Measurements from ENCODE around the gene KRT78. TPM values are rescaled to one million over a fixed set of nuclear protein-coding genes. Genes with fewer than 3 reads are reported as not detected.

KRT78 gene
- total RNA-seq, 1 donor from 2014 or later: 89.1 TPM

DNA sequence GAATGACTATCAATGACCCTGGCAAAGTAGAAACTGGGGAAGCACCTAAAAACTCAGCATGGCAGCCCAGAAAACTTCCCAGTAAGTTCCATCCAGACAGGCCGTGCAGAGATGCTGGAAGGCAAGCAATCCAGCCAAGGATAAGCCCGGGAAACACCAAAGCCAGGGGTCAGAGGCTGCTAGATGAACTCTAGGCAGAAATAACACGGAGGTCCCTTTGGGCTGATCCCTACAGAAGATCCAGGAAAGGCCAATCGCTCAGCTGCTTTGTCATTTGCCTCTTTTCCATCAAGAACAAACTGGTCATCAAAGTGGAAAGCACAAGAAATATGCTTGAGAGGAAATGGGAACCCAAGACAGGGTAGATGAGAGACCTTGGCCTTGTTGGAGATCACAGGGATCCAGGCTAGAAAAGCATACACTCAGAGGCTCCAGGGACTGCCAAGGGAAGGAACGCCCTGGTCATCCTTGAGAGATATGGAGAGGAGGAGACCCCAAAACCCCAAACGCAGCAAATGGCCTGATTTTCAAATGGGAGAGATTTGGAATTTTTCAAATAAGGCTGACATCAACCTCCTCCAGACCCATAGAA, 21.2 kb downstream of the KRT78 start:
- Histone ChIP-seq H3K9me3 (no peaks in the 10 kb centered on the region), H3K27me3 (no peaks in the 10 kb centered on the region), H3K4me3 (no peak overlapping the region), H3K36me3 (no peaks in the 10 kb centered on the region), H3K4me1 (no peaks in the 10 kb centered on the region), H3K27ac (no peak overlapping the region)
- DNase-seq (ENCODE audit: extremely low spot score in 2 of 2): no peak
- intact Hi-C loops (cut with DNase I): no loop called here
- TF ChIP-seq, protein P1, sequence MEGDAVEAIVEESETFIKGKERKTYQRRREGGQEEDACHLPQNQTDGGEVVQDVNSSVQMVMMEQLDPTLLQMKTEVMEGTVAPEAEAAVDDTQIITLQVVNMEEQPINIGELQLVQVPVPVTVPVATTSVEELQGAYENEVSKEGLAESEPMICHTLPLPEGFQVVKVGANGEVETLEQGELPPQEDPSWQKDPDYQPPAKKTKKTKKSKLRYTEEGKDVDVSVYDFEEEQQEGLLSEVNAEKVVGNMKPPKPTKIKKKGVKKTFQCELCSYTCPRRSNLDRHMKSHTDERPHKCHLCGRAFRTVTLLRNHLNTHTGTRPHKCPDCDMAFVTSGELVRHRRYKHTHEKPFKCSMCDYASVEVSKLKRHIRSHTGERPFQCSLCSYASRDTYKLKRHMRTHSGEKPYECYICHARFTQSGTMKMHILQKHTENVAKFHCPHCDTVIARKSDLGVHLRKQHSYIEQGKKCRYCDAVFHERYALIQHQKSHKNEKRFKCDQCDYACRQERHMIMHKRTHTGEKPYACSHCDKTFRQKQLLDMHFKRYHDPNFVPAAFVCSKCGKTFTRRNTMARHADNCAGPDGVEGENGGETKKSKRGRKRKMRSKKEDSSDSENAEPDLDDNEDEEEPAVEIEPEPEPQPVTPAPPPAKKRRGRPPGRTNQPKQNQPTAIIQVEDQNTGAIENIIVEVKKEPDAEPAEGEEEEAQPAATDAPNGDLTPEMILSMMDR (IDR thresholded peaks at IDR 0.05): no peak

DNA sequence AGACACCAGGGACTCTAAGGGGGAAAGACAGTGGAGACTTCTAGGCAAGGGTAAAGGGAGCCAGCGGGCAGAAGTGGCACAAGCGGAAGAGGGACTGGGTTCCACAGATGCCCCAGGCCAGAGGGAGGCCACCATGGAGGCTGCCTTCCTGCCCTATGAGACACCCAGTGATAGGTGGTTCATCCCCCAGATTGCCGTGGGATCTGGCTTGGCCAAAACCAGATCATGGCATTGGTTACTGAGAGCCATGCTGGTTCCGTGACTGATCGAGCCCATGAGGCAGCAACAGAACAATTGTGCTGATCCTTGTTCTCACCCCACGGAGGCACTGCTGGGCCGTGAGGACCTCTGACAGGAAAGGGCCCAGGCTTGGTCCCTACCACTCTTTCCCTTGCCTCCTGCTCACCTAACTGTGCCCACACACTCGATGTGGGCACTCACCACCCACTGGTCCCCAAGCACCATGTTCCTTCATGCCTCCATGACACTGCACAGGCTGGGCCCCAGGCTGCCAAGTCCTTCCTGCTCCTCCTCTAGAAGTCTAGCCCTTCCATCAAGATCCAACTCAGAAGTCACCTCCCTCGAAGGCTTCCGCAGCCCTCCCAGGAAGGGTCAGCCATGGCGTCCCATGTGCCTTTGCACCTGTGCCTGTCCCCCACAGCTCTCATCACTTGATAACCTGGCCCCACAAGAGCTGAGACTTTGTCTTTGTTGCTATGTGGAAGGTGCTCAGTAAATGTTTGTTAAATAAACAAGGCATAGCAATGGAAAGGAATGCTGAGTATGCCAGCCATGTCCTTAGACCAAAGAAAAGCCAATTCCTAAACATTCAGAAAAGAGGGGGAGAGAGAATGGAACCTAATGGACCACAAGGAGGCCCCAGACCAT, 21.9 kb downstream of the KRT78 start:
- H3K36me3 ChIP-seq: no peaks in the 10 kb centered on the region
- no peak overlapping the region for H3K4me3 ChIP-seq
- no peak overlapping the region for H3K27ac ChIP-seq
- intact Hi-C loops (cut with DNase I): no loop called here
- H3K27me3 ChIP-seq: no peaks in the 10 kb centered on the region
- TF ChIP-seq, protein P1 (IDR thresholded peaks at IDR 0.05): no peak
- TF ChIP-seq POLR2A (IDR thresholded peaks at IDR 0.05): no peak
- no peak for TF ChIP-seq POLR2AphosphoS5 (IDR thresholded peaks at IDR 0.05; ENCODE audit: insufficient read depth in 1 of 2, low read depth in 1 of 2)
- DNase-seq (ENCODE audit: extremely low spot score in 2 of 2): no peak
- no peaks in the 10 kb centered on the region for H3K9me3 ChIP-seq
- H3K4me1 ChIP-seq: no peaks in the 10 kb centered on the region

DNA sequence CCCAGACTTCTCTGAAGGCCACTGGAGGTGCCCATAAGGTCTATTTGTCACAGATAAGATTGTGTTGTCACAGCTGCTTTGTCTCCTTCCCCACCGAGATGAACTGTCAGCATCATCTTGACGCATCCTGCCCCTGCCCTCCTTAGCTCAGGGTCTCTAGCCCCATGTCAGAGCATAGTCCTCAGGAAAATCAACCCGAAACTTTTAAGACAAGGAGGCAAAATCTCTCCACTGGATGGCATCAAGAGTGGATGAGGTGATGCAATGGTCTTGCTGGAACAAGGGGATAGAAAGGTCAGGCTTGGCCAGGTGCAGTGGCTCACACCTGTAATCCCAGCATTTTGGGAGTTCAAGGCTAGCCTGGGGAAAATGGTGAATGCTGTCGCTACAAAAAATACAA, 22.8 kb downstream of the KRT78 start:
- Histone ChIP-seq H3K4me3 (no peak overlapping the region), H3K27ac (no peak overlapping the region), H3K9me3 (no peaks in the 10 kb centered on the region), H3K27me3 (no peaks in the 10 kb centered on the region), H3K36me3 (no peaks in the 10 kb centered on the region), H3K4me1 (no peaks in the 10 kb centered on the region)
- DNase-seq (ENCODE audit: extremely low spot score in 2 of 2): no peak
- intact Hi-C loops (cut with DNase I): no loop called here
- TF ChIP-seq POLR2A (IDR thresholded peaks at IDR 0.05) (no peak), POLR2AphosphoS5 (IDR thresholded peaks at IDR 0.05; ENCODE audit: insufficient read depth in 1 of 2, low read depth in 1 of 2) (no peak)
- TF ChIP-seq, protein P1 (IDR thresholded peaks at IDR 0.05): no peak

DNA sequence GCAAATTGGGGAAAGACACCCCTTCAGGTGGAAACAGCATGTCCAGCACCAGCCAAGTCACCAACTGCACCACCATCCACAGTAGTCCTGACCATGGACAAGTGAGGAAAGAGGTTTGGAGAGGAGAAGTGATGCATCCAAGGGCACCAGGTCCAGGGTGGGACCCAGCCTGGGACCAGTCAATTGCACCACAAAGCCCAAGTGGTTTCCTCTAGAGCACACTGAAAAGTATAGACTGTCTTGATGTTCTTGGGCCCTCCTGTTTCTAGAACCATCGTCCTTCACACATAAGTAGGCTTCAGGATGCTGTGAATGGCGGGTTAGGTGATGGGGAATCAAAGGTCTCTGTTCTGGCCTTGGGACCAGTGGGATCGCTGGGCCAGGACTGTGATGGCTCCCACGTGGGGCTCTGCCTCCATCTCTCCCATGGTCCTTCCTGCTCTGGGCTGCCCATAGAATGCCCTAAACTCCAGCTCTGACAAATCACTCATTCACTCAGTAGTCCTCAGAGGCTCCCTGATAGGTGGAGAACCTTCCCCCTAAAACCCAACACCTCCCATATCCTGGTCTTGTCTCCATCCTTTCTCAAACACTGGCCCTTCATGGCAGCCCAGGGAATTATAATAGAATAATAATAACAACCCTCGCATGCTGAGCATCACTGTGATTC, 23.9 kb downstream of the KRT78 start:
- no peaks in the 10 kb centered on the region for H3K9me3 ChIP-seq
- no peak overlapping the region for H3K27ac ChIP-seq
- H3K4me3 ChIP-seq: no peak overlapping the region
- H3K36me3 ChIP-seq: no peaks in the 10 kb centered on the region
- DNase-seq (ENCODE audit: extremely low spot score in 2 of 2): no peak
- intact Hi-C loops (cut with DNase I): no loop called here
- H3K27me3 ChIP-seq: no peaks in the 10 kb centered on the region
- no peaks in the 10 kb centered on the region for H3K4me1 ChIP-seq
- TF ChIP-seq, protein P1 (IDR thresholded peaks at IDR 0.05): no peak
- TF ChIP-seq POLR2AphosphoS5 (IDR thresholded peaks at IDR 0.05; ENCODE audit: insufficient read depth in 1 of 2, low read depth in 1 of 2): no peak
- TF ChIP-seq POLR2A (IDR thresholded peaks at IDR 0.05): no peak

Measured in vagina (tissue), 2 donors.